ENCODE results near the gene RBM3. TPM values are rescaled to one million over a fixed set of nuclear protein-coding genes. Genes with fewer than 3 reads are reported as not detected.

Gene RBM3
- total RNA-seq, 3 donors from 2014 or later (not counting 1 experiment from before 2014, with no cell fraction given), result 356 to 419 (median 366) TPM

DNA sequence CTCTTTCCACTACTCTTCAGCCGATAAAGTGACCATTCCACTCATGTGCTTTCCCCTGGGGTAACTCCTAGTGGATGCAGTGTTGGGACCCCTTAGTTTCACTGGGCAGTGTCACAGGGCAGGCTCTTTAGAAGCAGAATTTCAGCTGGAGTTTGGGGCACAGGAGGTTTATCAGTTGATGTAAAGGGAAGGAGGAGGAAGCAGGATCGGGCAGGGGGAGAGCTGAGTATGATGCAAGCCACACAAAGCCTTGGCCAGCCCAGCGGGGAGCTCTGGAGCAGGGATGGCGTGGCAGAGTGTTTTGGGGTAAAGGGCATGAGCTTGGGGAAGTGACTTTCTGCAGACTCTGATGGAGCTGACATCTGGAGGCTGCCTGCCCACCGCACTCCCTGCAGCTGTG is 42.3 kb downstream of the RBM3 start:
- H3K36me3 Mint-ChIP-seq, result no peaks in the 10 kb centered on the region
- no peak for ATAC-seq
- no peaks in the 10 kb centered on the region for H3K4me1 Mint-ChIP-seq
- DNase-seq, result no peak
- WGBS (ENCODE audit: insufficient coverage), result 48% methylated on average over 4 of the region's 5 CpGs
- H3K27ac ChIP-seq (ENCODE audit: low read length), result no peak overlapping the region
- no peaks in the 10 kb centered on the region for H3K9me3 ChIP-seq (ENCODE audit: control insufficient read depth, insufficient read depth, low read length)
- no peaks in the 10 kb centered on the region for H3K4me1 ChIP-seq (ENCODE audit: control insufficient read depth, insufficient read depth, low read length)
- intact Hi-C loops (cut with micrococcal nuclease), result no loop called here
- H3K4me3 Mint-ChIP-seq, result no peak overlapping the region
- no peak overlapping the region for H3K4me3 ChIP-seq (ENCODE audit: low read length)
- TF ChIP-seq, protein P1, sequence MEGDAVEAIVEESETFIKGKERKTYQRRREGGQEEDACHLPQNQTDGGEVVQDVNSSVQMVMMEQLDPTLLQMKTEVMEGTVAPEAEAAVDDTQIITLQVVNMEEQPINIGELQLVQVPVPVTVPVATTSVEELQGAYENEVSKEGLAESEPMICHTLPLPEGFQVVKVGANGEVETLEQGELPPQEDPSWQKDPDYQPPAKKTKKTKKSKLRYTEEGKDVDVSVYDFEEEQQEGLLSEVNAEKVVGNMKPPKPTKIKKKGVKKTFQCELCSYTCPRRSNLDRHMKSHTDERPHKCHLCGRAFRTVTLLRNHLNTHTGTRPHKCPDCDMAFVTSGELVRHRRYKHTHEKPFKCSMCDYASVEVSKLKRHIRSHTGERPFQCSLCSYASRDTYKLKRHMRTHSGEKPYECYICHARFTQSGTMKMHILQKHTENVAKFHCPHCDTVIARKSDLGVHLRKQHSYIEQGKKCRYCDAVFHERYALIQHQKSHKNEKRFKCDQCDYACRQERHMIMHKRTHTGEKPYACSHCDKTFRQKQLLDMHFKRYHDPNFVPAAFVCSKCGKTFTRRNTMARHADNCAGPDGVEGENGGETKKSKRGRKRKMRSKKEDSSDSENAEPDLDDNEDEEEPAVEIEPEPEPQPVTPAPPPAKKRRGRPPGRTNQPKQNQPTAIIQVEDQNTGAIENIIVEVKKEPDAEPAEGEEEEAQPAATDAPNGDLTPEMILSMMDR (IDR thresholded peaks at IDR 0.05), result no peak
- H3K27me3 ChIP-seq (ENCODE audit: control insufficient read depth, insufficient read depth, low read length), result no peaks in the 10 kb centered on the region
- H3K9me3 Mint-ChIP-seq, result no peaks in the 10 kb centered on the region
- H3K27me3 Mint-ChIP-seq (ENCODE audit: low read depth in 2 of 2), result peaks cover 3 to 17% of the 10 kb centered on the region in 2 donors
- no peak overlapping the region for H3K27ac Mint-ChIP-seq
- no peaks in the 10 kb centered on the region for H3K36me3 ChIP-seq (ENCODE audit: control insufficient read depth, insufficient read depth, low read length)

DNA sequence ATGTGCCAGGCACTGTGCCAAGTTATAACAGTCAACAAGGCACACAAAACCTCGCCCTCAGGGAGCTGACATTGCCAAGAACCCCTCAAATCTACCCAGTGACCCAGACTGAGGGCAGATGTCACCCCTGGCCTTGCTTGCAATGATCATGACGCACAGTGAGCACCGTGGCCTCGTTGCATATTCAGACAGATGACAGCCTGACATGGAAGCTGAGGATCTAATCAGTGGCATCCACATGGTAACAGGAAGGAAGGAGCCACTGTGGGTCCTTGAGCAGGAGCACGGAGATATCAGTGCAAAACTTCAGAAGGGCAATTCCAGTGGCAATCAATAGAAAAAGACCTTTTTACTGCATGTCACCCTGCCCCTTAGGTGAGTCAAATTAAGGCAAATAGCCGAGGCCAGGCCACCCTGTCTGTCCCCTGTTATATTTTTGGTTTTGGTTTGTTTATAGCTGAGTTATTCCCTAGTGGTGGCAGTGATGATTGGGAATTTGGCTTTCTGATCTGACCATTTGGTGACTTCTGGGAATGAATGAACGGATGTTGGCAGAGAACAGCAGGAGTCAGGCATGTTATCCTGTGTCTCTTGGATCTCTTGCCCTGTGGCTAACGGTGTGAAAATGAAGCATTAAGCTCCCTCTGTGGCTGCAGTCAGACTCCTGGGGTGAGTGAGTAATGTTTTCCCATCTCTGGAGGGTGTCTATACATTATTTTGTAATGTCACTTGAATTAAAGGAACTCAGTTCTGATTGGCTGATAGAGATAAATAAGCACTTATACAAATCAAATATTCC is 43.5 kb downstream of the RBM3 start:
- 41% methylated on average over 8 of the region's 8 CpGs for WGBS (ENCODE audit: insufficient coverage)
- peaks cover 3 to 17% of the 10 kb centered on the region in 2 donors for H3K27me3 Mint-ChIP-seq (ENCODE audit: low read depth in 2 of 2)
- intact Hi-C loops (cut with micrococcal nuclease), result no loop called here
- no peak for ATAC-seq
- H3K36me3 Mint-ChIP-seq, result no peaks in the 10 kb centered on the region
- DNase-seq, result no peak
- no peak overlapping the region for H3K4me3 ChIP-seq (ENCODE audit: low read length)
- H3K27ac ChIP-seq (ENCODE audit: low read length), result no peak overlapping the region
- H3K4me1 ChIP-seq (ENCODE audit: control insufficient read depth, insufficient read depth, low read length), result no peaks in the 10 kb centered on the region
- H3K4me3 Mint-ChIP-seq, result no peak overlapping the region
- H3K27ac Mint-ChIP-seq, result no peak overlapping the region
- TF ChIP-seq, protein P1 (IDR thresholded peaks at IDR 0.05), result no peak
- H3K4me1 Mint-ChIP-seq, result no peaks in the 10 kb centered on the region
- no peaks in the 10 kb centered on the region for H3K9me3 ChIP-seq (ENCODE audit: control insufficient read depth, insufficient read depth, low read length)
- H3K27me3 ChIP-seq (ENCODE audit: control insufficient read depth, insufficient read depth, low read length), result no peaks in the 10 kb centered on the region
- H3K9me3 Mint-ChIP-seq, result no peaks in the 10 kb centered on the region
- H3K36me3 ChIP-seq (ENCODE audit: control insufficient read depth, insufficient read depth, low read length), result no peaks in the 10 kb centered on the region

DNA sequence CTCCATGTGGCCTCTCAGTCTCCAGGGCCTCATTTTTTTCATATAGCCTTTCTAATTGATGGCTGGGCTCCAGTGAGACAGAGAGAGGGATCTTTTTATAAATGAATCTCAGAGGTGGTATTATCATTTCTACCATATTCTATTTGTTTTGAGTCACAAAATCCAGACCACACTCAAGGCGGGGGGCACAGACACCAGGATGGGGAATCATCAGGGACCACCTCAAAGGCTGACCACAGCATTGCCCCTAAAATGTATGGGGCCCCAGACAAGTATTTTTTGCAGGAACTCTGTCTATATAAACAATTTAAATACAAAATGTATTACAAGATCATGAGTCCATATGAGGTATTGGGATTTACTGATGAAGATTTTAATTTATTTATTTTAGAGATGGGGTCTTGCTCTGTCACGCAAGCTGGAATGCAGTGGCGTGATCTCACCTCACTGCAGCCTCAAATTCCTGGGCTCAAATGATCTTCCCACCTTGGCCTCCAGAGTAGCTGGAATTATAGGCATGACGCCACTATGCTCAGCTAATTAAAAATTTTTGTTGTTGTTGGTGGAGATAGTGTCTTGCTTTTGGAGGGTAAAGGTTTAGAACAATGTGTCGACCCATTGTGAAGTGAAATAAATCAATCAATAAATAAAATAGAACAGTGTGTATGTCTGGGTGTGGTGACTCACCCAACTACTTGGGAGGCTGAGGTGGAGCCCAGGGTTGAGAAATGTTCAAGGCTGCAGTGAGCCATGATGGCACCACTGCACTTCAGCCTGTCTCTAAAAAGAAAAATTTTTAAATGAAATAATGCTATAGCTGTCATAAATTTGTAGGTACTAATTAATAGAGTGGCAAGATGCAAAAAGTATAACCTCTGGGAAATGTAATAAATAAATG is 52.4 kb downstream of the RBM3 start:
- Mint-ChIP-seq H3K27ac (no peak overlapping the region), H3K36me3 (no peaks in the 10 kb centered on the region), H3K27me3 (ENCODE audit: low read depth in 2 of 2) (no peaks in the 10 kb centered on the region), H3K4me3 (no peak overlapping the region), H3K9me3 (no peaks in the 10 kb centered on the region), H3K4me1 (peaks cover 0 to 4% of the 10 kb centered on the region in 2 donors)
- intact Hi-C loops (cut with micrococcal nuclease), result no loop called here
- Histone ChIP-seq H3K27me3 (ENCODE audit: control insufficient read depth, insufficient read depth, low read length) (no peaks in the 10 kb centered on the region), H3K4me1 (ENCODE audit: control insufficient read depth, insufficient read depth, low read length) (peaks cover 4% of the 10 kb centered on the region), H3K4me3 (ENCODE audit: low read length) (no peak overlapping the region), H3K36me3 (ENCODE audit: control insufficient read depth, insufficient read depth, low read length) (no peaks in the 10 kb centered on the region), H3K9me3 (ENCODE audit: control insufficient read depth, insufficient read depth, low read length) (no peaks in the 10 kb centered on the region), H3K27ac (ENCODE audit: low read length) (no peak overlapping the region)
- WGBS (ENCODE audit: insufficient coverage), result 100% methylated on average over 3 of the region's 5 CpGs
- ATAC-seq (no peak), DNase-seq (no peak)
- TF ChIP-seq, protein P1 (IDR thresholded peaks at IDR 0.05), result no peak

Other genes starting within 250 kb of the RBM3 start
- not detected for gene SSX3, start 217.8 kb upstream of the RBM3 start, total RNA-seq
- gene SSX4, start 190.9 kb upstream of the RBM3 start, total RNA-seq, result not detected
- not detected for gene SSX4B, start 162.5 kb upstream of the RBM3 start, total RNA-seq
- 10 to 100 TPM; 20.3 to 25.1 (median 24.7) TPM for gene SLC38A5, start 104.2 kb upstream of the RBM3 start, total RNA-seq
- 10 to 100 TPM; 62.4 to 75.3 (median 67.3) TPM for gene FTSJ1, start 98.3 kb upstream of the RBM3 start, total RNA-seq
- 10 to 100 TPM; 29.6 to 33.1 (median 31.1) TPM for gene PORCN, start 65.5 kb upstream of the RBM3 start, total RNA-seq
- gene EBP, start 52.7 kb upstream of the RBM3 start, total RNA-seq, result 100 to 1,000 TPM in 1 of 3 donors, 10 to 100 TPM in 2; 91.6 to 115 (median 97.6) TPM
- 10 to 100 TPM; 34.9 to 41.8 (median 36.1) TPM for gene TBC1D25, start 34.8 kb upstream of the RBM3 start, total RNA-seq
- gene WDR13, start 23.0 kb downstream of the RBM3 start, total RNA-seq, result 10 to 100 TPM; 52.5 to 62.9 (median 60.2) TPM
- gene WAS, start 109.3 kb downstream of the RBM3 start, total RNA-seq, result 100 to 1,000 TPM; 136 to 149 (median 141) TPM
- gene SUV39H1, start 122.2 kb downstream of the RBM3 start, total RNA-seq, result 10 to 100 TPM in 2 of 3 donors, 1 to 10 TPM in 1; 9.2 to 11.6 (median 11.0) TPM
- gene GLOD5, start 187.3 kb downstream of the RBM3 start, total RNA-seq, result not detected
- 1 to 10 TPM in 1 of 3 donors, under 1 TPM in 2; 0.41 to 3.0 (median 0.49) TPM for gene GATA1, start 212.1 kb downstream of the RBM3 start, total RNA-seq
- 100 to 1,000 TPM in 2 of 3 donors, 10 to 100 TPM in 1; 97.4 to 118 (median 101) TPM for gene HDAC6, start 227.6 kb downstream of the RBM3 start, total RNA-seq